ENCODE measurements around the gene PPP6R1. TPM values are rescaled to one million over a fixed set of nuclear protein-coding genes. Genes with fewer than 3 reads are reported as not detected.
A peak's percentile ranks its signal among the peaks of the same experiment; 100 is the strongest.

PPP6R1 gene
- total and polyA plus RNA-seq, 12 donors: 28.9 to 116 (median 74.9) TPM

GRCh38 chr19:55240713-55241020, 18.1 kb downstream of the PPP6R1 start:
- intact Hi-C loops (cut with DNase I): no loop called here
- H3K36me3 ChIP-seq (replicated peaks in 1 of 2): peaks cover 0 to 96% of the 10 kb centered on the region in 2 donors
- H3K4me1 ChIP-seq (replicated peaks in 1 of 2): no peaks in the 10 kb centered on the region
- H3K27me3 ChIP-seq: no peaks in the 10 kb centered on the region
- no peak for DNase-seq
- H3K9me3 ChIP-seq (replicated peaks in 1 of 3): no peaks in the 10 kb centered on the region
- no peak for TF ChIP-seq POLR2A (IDR thresholded peaks at IDR 0.05)
- no peak for TF ChIP-seq CTCF (IDR thresholded peaks at IDR 0.05)
- no peak overlapping the region for H3K4me3 ChIP-seq
- H3K27ac ChIP-seq: peak overlapping the region in 3 of 5 donors; percentile 28 to 69 (median 64)
- WGBS, 4 donors: 89 to 93% (median 92%) methylated on average over 4 to 6 of the region's 6 CpGs

- Histone ChIP-seq H3K9me3 (replicated peaks in 1 of 3) (no peaks in the 10 kb centered on the region), H3K27ac (no peak overlapping the region), H3K4me3 (no peak overlapping the region), H3K36me3 (replicated peaks in 1 of 2) (peaks cover 0 to 92% of the 10 kb centered on the region in 2 donors), H3K27me3 (no peaks in the 10 kb centered on the region), H3K4me1 (replicated peaks in 1 of 2) (no peaks in the 10 kb centered on the region)
- 84 to 97% (median 91%) methylated on average over 4 to 12 of the region's 12 CpGs for WGBS, 4 donors
- no peak for DNase-seq
- TF ChIP-seq CTCF (IDR thresholded peaks at IDR 0.05): no peak
- no peak for TF ChIP-seq POLR2A (IDR thresholded peaks at IDR 0.05)
- intact Hi-C loops (cut with DNase I): no loop called here
Measured at GRCh38 chr19:55239004-55239403, 19.8 kb downstream of the PPP6R1 start.

GRCh38 chr19:55238030-55238429, 20.8 kb downstream of the PPP6R1 start:
- intact Hi-C loops (cut with DNase I): no loop called here
- no peaks in the 10 kb centered on the region for H3K4me1 ChIP-seq (replicated peaks in 1 of 2)
- no peak overlapping the region for H3K27ac ChIP-seq
- TF ChIP-seq POLR2A (IDR thresholded peaks at IDR 0.05): no peak
- TF ChIP-seq CTCF (IDR thresholded peaks at IDR 0.05): no peak
- no peaks in the 10 kb centered on the region for H3K9me3 ChIP-seq (replicated peaks in 1 of 3)
- no peak overlapping the region for H3K4me3 ChIP-seq
- H3K36me3 ChIP-seq (replicated peaks in 1 of 2): peaks cover 0 to 90% of the 10 kb centered on the region in 2 donors
- no peak for DNase-seq
- H3K27me3 ChIP-seq: no peaks in the 10 kb centered on the region
- 92 to 95% (median 94%) methylated on average over 8 of the region's 8 CpGs for WGBS, 4 donors

GRCh38 chr19:55232986-55233385, 25.8 kb downstream of the PPP6R1 start:
- Histone ChIP-seq H3K9me3 (replicated peaks in 1 of 3) (no peaks in the 10 kb centered on the region), H3K36me3 (replicated peaks in 1 of 2) (peaks cover 0 to 90% of the 10 kb centered on the region in 2 donors), H3K4me1 (replicated peaks in 1 of 2) (peaks cover 8 to 11% of the 10 kb centered on the region in 2 donors), H3K27me3 (no peaks in the 10 kb centered on the region), H3K4me3 (no peak overlapping the region), H3K27ac (no peak overlapping the region)
- 87 to 89% (median 88%) methylated on average over 5 of the region's 5 CpGs for WGBS, 4 donors
- TF ChIP-seq CTCF (IDR thresholded peaks at IDR 0.05): no peak
- DNase-seq: no peak
- intact Hi-C loops (cut with DNase I): no loop called here
